IMR-90 (cell line): ENCODE measurements around the gene ANXA7.

Experiments used
- BHLHE40 ChIP-seq: fragments of 150-350 bp; IDR thresholded peaks from 2 replicates; pipeline ENCODE4 v1.6.1; 2016; ENCODE audit warnings: mild to moderate bottlenecking, low read depth, low read length
- CEBPB ChIP-seq: IDR thresholded peaks from 2 replicates; pipeline ENCODE4 v1.6.1; 2012; ENCODE audit warnings: low read depth, low read length, improper control_type of control experiment
- CTCF ChIP-seq: conservative IDR thresholded peaks from 2 replicates; pipeline ENCODE4 v1.5.1; 2012; ENCODE audit warnings: mild to moderate bottlenecking, low read depth, low read length, improper control_type of control experiment
- MXI1 ChIP-seq: IDR thresholded peaks from 2 replicates; pipeline ENCODE4 v1.6.1; 2012; ENCODE audit warnings: low read depth, mild to moderate bottlenecking, low read length, moderate library complexity, borderline replicate concordance

DNA sequence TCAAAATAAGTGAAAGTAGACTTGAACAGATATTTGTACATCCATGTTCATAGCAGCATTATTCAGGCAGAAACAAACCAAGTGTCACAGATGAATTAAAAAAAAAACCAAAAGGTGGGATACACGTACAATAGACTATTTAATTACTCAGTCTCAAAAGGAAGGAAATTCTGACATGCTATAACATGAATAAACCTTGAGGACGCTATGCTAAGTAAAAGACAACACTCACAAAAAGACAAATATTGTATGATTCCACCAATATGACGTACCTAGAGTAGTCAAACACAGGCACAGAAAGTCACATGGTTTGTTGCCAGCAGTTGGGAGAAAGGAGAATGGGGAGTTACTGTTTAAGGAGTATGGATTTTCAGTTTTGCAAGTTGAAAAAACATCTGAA, 37.2 kb downstream of the ANXA7 start:
- TF ChIP-seq CTCF (no peak), CEBPB (no peak), MXI1 (no peak), BHLHE40 (no peak)
